D341Med (cell line): ENCODE results near the gene RGS9BP.
"Not testable (repeated sequence)": the region's sequence is repeated elsewhere in the genome, so short reads cannot be mapped to it uniquely, and the experiment has no call there.

Source experiments
- DNase-seq: peaks from one replicate; pipeline ENCODE4 v3.0.0; 2012; ENCODE audit warnings: low spot score

RGS9BP gene

GRCh38 chr19:32695506-32695905 is 19.9 kb downstream of the RGS9BP start:
- not testable (repeated sequence) for DNase-seq

- not testable (repeated sequence) for DNase-seq
Observed at GRCh38 chr19:32696771-32697170, 21.1 kb downstream of the RGS9BP start.

GRCh38 chr19:32700129-32700528 is 24.5 kb downstream of the RGS9BP start:
- DNase-seq = not testable (repeated sequence)

- no peak for DNase-seq
Observed at GRCh38 chr19:32702010-32702409, 26.4 kb downstream of the RGS9BP start.

- not testable (repeated sequence) for DNase-seq
Observed at GRCh38 chr19:32704006-32704405, 28.4 kb downstream of the RGS9BP start.

GRCh38 chr19:32708457-32708856 is 32.8 kb downstream of the RGS9BP start:
- DNase-seq = no peak

- DNase-seq = no peak
Observed at GRCh38 chr19:32709032-32709431, 33.4 kb downstream of the RGS9BP start.

- DNase-seq = no peak
Observed at GRCh38 chr19:32711747-32712146, 36.1 kb downstream of the RGS9BP start.

- not testable (repeated sequence) for DNase-seq
Observed at GRCh38 chr19:32716203-32716602, 40.6 kb downstream of the RGS9BP start.

GRCh38 chr19:32717496-32717895 is 41.8 kb downstream of the RGS9BP start:
- no peak for DNase-seq

GRCh38 chr19:32718286-32718685 is 42.6 kb downstream of the RGS9BP start:
- no peak for DNase-seq

GRCh38 chr19:32719611-32720059 is 44.0 kb downstream of the RGS9BP start, which contains the start of gene TDRD12:
TSS of gene TDRD12 (plus strand) at chr19:32719767. CDS start at chr19:32720073, 306 bp downstream.
- DNase-seq = peak; percentile 47

- no peak for DNase-seq
Observed at GRCh38 chr19:32720216-32720935, 44.7 kb downstream of the RGS9BP start.

GRCh38 chr19:32720936-32721250 is 45.2 kb downstream of the RGS9BP start:
- no peak for DNase-seq
